ENCODE data around the gene TWIST2. TPM values are rescaled to one million over a fixed set of nuclear protein-coding genes. Genes with fewer than 3 reads are reported as not detected.

TWIST2 gene
- total RNA-seq, 1 donor from 2014 or later = 0.16 TPM

DNA sequence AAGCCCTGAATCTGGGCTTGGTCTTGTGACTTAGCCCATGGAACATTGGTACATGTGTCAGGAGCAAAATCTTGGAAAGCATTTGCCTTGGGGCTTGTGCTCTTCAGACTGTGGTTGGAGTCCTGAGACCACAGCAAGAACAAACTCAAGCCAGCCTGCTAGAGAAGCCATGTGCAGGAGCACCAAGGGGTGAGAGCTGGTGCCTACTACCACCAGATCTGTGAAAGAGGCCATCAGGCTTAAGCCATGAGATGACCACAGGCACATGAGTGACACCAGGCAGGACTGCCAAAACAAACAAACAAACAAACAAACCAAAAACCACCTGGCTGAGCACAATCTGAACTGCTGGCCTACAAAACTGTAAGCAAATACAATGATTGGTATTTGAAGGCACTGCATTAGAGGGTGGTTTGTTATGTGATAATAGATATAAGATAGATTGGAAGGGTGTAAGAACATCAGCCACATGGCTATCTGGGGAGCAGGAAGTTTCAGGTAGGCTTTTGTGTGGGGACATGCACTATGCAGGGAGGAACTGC, 9.0 kb upstream of the TWIST2 start:
- DNase-seq = no peak

DNA sequence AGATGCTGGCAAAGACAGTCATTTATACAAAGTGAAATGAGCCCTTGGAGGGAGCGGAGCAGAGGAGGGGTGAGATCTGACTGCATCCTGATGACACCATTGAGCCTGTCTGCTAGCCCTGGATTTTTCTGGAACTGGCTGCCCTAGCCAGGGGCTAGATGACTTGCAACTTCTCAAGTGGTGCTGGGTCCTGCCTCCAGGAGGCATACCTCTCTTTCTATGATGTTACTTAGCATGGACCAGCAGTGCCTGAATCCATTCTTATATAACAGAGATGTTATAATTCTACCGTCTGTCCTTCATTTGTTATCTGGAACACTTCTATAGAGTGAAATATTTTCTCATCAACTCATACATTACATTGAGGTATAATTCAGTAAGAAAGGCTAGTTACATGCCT, 8.5 kb upstream of the TWIST2 start:
- no peak for DNase-seq

DNA sequence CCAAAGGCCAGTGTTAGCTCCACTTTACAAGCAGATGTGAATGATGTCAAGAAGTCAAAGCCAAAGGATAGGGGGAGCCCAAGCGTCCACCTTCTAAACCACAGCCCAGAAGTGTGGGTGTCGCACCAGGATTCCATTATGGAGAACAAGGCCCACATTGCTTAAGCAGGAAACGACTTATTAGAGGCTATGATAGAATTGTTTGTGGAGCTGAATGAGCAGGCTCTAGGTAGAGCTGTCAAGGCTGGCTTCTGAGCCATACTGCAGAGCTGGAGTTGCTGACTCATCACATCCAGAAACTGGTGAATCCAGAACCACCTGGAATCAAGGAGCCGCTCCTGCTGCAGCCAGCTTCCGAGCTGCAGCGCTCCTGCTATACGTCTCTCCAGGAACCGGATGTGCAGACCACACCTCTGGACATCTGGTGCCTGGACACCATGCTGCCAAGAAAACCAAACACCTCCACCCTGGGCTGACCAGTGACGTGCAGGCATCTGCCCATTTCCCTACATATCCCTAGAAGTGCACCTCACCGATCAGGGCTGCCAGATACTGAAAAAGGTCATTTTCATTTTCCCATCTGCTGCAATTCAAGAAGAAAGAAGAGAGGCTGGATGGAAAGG, 6.2 kb upstream of the TWIST2 start:
- DNase-seq = no peak

DNA sequence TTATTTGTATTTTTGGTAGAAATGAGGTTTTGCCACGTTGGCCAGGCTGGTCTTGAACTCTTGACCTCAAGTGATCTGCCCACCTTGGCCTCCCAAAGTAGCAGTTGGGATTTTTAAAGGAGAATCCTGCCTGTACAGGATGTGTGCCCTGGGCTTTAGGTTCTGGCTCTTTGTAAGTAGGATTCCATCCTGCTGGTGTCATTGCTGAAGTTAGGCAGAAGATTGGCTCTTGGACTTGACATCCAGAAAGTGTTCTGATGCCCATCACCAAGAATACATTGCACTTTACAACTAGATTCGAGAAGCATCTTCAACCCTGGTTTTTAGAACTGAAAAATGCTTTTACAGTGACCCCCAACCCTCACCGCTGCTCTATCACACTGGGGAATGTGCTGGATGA, 4.4 kb upstream of the TWIST2 start:
- no peak for DNase-seq

DNA sequence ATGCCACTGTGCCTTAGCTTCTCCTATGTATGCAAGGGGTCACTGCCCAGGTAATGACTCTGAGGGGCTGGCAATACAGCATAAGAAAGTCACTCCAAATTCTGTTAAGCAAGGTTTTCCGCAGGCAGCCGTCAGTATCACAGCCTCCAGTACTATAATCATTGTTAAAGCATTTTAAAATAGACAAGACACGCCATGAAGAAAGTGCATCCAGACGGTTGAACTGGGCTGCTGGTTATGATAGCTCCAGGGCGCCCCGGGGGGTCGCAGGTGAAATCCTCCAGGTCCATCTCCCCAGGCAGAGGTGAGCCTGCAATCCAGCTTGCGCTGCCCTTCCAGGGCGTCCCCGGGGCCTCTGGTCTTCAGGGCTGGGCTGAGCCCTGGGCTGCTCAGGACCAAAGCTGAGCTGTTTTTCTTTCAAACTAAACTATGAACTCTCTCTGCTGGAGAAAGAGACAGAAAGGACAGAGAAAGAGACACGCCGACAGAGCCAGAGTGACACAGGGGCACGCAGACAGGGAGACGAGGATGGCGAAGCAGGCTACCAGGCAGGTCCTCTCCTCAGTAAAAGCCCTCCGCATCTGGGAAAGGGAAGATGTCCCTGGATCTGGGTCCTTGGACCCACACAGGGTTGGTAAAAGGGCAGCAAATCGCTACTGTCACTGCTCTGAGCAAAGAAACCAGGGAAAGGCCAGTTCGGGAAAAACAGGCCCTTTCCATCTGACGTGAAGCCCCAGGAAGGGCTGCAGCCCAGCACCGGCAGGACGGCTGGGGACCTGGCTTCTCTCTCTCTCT, 2.1 kb upstream of the TWIST2 start:
- no peak for DNase-seq

DNA sequence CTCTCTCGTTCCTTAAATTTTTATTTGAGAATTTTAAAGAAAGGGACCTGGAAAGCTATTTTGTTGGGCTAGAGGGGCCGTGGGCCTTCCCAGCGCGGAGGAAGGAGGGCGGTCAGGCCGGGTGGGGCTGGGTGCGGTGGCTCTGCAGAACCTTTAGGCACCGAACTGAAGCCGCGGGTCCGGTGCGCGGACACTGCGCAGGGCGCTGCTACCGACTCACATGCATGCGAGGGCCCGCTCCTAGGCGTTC, 1.6 kb upstream of the TWIST2 start:
- no peak for DNase-seq

DNA sequence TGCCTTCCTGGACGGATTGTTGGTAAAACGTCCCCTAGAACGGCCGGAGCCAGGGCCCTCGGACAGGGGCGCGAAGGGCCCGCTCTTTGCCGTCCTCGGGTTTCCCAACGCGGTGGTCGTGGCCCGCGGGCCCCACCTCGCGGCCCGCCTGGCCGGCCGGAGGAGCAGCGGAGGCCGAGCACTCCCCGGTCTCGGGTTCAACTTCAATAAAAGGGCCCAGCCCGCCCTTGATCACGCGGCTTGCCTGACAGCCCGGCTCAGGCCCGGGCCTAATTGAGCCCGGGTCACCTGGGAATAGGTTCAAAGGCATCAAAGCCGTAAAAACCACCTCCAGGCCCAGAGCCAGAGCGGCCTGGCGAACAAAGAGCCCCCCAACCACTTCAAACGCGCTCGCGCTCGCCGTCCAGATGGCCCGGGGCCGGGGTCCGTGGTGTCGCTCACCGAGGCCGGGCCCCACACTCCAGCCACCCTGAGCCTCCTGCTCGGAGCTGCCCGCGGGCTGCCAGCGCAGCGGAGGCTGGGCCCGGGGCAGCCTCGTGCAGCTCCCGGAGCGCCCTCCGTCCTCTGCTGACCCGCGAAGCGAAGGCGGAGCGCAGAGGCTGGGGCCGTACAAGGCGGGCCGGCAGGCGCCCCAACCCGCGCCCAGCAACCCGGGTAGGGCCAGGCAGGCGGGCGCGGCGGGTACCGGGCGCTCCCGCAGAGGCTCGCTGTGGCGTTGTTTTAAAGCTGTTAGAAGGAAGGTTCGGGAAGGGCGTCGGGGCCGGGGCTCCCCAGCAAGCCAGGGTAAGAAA, 1.1 kb upstream of the TWIST2 start:
- DNase-seq = no peak

DNA sequence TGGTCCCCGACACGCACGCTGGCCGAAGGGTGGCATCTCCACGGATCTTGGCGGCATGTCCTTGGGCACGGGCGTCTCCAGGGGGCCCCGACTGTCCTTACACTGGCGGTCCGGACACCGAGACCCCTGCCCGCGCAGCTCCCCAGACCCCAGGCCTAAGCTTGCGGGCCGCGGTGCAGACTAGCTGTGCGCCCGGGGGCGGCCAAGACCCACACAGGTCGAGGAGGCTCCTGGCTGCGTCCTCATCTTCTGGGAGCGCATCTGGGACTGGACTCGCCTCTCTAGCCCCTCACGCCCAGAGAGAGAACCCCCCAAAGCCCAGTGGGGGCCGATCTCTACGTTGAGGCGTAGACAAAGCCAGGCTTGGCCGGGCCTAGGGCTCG, 475 bp upstream of the TWIST2 start:
- DNase-seq = no peak

DNA sequence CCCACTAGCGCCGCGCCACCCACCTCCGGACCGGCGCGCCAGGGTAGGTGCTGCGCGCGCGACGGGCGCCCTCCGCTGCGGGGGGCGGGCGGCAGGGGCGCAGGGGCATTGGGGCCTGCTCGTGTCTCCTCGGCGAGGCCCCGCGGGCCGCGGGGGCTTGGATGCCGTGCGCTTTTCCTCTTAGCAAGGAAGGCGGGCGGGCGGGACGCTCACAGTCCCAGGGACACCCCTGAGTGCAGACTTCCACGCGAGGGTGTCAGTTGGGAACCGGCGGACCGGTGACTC, 748 bp downstream of the TWIST2 start:
- DNase-seq = no peak

DNA sequence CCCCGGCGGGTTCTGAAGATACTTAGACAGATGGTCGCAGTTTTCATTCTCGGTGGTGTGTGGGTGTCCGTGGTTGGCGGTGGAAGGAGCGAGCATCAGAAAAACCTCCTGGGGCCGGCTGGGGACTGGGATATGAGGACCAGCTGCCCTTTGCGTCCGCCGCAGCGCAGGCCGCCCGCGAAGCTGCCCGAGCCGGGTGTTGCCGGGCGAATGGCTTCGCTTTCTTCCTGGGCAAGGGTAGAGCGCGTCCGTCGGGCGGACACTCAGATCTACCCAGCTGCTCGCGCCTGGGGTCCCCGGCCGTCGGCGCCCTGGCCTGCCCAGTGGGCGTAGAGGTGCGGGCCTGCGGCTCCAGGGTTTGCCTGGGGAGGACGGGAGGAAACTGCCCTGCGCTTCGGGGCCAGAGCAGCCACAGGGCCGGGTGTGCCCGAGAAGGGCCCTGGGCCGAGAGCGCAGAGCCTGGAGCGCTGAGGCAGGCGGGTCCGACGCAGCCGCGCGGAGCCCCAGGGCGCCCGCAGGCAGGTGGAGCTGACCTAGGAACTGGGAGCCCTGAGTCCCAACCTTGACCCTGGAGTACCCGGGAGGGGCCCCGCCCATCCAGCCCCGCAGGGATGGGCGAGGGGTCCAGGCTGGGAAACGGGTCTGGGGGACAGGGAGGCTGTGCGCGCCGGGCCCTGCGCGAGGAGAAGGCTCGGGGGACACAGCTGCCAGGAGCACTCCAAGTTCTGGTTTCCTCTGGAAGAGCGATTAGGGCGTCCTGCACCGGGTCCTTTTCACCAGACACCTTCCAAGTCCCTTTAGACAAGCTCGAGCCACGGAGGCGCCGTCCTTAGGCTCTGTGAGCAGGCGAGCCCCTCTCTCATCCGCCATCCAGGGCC, 1.3 kb downstream of the TWIST2 start:
- no peak for DNase-seq

DNA sequence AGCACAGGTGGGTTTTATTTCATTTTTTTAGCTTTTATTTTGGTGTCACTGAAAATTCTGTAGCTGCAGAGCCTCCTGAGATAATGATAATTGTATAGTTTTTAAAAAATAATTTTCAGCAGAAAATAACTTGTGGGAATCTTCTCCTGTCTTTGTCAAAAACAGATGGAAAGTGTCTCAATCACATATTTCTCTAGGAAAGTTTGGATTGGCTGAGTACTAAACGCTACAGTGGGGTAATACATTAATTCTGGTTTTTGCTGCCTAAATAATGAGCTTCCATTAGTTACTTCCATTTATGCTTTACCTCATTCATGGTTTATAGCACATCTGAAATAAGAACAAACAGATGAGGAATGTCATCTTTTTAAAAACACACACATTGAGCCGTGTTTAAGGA, 2.2 kb downstream of the TWIST2 start:
- DNase-seq = no peak

DNA sequence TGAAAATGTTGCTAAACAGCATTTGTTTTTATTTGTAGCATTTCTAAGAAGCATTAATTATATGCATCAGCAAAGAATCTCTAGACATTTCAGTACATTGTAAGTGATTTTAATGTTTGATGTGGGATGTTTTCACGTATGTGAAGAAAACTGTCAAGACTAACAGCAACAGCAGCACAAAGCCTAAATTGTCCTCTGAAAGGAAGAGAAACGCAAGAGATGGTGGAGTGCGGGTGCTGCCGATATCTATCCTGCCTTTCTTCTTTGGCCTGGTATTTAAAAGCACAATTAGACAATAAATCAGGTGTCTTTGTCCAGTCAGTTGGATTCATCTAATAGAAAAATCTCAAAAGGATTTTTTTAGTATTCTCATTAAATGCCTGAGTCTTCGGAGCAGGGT, 3.1 kb downstream of the TWIST2 start:
- DNase-seq = no peak

DNA sequence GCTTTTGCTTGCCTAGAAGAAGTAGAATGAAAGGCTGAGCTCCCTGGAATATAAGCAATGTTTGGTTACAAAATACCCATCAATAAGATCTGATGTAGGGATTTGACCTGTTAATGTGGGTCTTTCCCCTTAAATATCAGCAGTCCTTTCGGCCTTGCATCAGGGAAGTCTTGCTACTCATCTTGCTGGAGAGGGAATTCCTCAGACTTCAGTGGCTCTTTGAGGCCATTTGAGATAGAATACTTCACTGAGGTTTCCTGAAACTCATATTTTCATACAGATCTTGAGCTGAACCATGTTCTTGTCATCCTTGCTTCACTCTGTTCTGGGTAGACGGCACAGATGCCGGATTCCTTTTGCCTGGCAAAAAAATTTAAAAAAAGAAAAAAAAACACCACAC, 3.9 kb downstream of the TWIST2 start:
- no peak for DNase-seq

DNA sequence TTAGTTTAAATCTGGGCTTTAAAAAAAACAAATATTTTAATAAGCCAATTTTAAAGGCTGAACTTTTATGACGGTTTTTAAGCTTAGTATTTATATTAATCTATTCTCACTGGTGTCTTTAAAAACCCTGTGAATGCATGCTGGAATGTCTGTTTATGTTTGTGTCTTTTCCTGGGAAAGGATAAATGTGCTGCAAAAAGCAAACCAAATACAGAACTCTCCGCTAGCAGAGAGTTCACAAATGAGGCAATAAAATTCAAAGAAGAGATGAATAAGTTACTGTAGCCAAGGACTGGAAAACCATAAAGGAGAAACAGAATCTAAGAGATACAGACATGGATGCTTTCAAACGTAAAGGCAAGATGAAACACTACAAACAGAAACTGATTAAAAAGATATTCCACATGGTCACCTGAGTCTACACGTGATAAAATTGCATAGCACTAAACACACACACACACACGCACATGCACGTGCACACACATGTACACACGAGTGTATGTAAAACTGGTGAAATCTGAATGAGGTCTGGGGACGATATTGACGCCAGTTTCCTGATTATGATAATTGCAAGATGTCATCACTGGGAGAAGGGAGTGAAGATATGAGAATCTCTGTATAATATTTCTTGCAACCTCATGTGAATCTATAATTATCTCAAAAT, 4.5 kb downstream of the TWIST2 start:
- no peak for DNase-seq

DNA sequence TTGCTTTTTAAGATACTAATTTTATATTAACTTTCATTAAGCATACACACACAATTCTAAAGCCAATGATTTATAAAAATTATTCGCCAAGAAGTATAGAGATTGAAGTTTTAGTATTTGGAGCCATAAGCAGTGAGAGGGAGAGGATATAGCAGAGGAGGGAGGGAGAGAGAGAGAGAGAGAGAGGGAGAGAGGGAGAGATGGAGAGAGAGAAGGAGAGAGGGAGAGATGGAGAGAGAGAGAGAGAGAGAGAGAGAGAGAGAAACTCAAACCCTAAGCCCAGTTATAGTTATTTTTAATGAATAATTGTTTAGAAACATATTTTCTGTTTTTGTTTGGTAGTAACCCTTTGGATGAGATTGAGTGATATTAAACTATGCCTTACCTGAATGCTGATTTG, 5.3 kb downstream of the TWIST2 start:
- DNase-seq = no peak

DNA sequence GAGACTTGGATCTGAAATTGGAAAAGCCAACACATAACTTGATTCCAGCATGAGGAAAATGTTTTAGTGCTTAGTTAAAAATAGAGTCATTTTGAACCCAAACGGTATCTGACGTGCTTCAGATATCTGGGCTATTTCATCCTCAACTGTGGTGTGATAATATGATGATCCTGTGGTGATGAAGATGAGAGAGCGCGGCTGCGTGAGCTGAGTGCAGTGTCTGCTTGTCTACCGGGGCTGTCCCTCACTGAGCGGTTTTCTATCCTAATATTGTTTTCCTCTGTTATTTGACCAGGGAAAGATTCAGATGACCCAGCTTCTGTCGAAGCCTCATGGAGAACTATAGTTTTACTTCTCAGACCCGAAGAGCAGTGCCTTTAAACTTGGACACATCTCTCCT, 5.8 kb downstream of the TWIST2 start:
- no peak for DNase-seq

DNA sequence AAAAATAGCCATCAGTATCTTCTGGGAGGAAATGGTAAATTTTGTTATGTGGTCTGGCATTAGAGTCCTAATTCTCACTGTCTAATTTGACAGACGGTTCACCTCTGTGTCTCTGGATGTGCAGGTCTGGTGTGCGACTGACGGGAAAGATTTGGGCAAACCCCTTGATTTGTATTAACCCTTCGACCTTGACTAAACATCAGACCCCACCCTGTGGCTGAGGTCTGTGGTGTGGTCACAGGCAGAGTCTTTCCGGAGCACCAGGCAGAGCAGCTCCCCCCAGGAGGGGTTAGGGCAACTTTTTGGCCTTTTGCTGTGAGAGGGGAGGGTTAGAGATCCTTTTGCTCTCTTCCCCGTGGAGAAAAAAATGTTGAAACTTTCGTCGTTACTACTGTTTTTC, 6.4 kb downstream of the TWIST2 start:
- DNase-seq = no peak

DNA sequence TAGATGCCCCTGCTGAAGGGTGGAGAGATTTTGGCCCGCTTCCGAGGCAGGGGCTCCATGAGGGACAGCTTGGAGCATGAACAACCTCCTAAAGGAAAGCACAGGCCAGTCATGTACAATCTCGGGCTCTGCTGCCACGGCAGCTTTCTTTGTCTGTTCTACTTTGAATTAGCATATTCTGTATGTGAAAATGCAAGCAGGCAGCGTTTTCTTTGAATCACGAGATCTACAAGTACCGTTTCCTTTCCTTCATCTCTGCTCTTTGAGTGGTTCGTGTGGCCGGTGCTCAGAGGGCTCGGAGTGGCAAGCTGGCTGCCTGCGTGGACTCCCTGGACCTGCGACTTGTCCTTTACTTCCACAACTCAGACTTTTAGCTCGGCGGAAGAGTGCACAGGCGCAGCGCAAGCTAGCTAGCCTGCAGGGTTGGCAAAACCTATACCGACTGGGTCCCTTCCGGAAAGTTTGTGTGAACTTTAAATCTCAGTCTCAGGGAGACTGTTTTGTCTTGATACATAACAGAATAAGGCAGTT, 6.9 kb downstream of the TWIST2 start:
- no peak for DNase-seq

DNA sequence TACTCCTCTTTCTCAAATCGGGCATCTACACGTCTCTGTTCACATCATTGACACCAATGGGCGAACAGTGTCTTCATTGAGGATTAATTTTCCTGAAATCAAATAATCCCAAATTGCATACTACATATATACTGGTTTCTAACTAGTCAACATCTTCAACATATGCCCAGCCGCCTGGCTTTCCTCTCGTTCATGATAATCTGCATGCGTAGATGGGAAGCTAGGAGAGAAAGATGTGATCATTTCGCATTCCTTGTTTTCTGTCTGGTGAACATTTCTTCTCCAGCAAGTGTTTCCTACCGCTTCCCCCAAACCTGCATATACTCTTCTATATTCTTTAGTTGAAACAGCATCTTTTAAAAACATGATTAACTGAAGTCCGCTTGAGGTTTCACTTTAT, 7.4 kb downstream of the TWIST2 start:
- DNase-seq = no peak

DNA sequence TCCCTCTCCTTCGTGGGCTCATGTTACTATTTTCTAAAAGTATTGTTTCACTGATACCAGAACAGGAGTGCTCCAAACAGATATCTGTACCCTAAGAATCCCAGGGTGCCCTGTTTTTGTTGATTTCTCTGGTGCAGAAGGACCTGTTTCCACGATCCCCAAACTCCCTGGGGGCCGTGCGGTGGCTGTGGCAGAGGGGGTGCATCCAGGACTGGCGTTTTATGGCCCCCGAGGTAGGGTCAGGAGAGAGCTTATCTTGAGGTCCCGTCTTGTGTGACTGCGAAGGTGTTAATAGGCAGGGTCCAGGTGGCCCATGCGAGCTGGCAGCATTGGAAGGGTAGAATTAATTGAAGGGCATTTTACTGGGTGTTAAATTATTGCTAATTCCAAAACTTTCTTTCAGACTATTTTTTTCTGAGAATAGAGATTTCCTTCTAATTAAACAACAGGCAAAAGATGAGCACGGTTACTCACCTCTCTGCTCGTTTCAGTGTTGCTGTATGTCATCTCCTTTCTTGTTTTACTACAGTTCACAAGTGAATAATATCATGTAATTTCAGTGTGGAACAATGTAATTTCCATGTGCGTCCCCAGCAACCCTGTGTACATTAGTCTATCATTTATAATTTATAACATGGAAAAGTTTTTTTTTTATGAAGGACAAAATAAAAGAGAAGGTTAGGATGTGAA, 8.2 kb downstream of the TWIST2 start:
- DNase-seq = no peak
